GM19328 (cell line): ENCODE data around the gene ACP4.

Source experiments
- ATAC-seq: cut with Tn5 transposase; IDR thresholded peaks from one replicate; pipeline ENCODE4 v1.9.1; 2021; ENCODE audit warnings: mild to moderate bottlenecking, moderate library complexity; ENCODE audit not compliant: unreplicated experiment

Gene ACP4

GRCh38 chr19:50820549-50821247 is 30.5 kb downstream of the ACP4 start:
- no peak for ATAC-seq

GRCh38 chr19:50821248-50821612 is 31.0 kb downstream of the ACP4 start:
- ATAC-seq = no peak

- ATAC-seq = no peak
Observed at GRCh38 chr19:50821622-50822021, 31.4 kb downstream of the ACP4 start.

GRCh38 chr19:50822661-50823208 is 32.5 kb downstream of the ACP4 start:
- ATAC-seq = no peak

- no peak for ATAC-seq
Observed at GRCh38 chr19:50823389-50824042, 33.3 kb downstream of the ACP4 start, which contains the start of gene KLK1. Gene KLK1, minus strand, starts transcription at chr19:50823787. Its CDS starts 39 bp downstream, at chr19:50823748.

GRCh38 chr19:50826492-50827240 is 36.5 kb downstream of the ACP4 start:
- ATAC-seq = no peak

- ATAC-seq = no peak
Observed at GRCh38 chr19:50827476-50827875, 37.3 kb downstream of the ACP4 start.

GRCh38 chr19:50829801-50830200 is 39.6 kb downstream of the ACP4 start:
- ATAC-seq = no peak

GRCh38 chr19:50830266-50831025 is 40.2 kb downstream of the ACP4 start:
- ATAC-seq = no peak

GRCh38 chr19:50831026-50831396 is 40.8 kb downstream of the ACP4 start:
- no peak for ATAC-seq

GRCh38 chr19:50832666-50833065 is 42.5 kb downstream of the ACP4 start:
- no peak for ATAC-seq

GRCh38 chr19:50833117-50833801 is 43.0 kb downstream of the ACP4 start, which contains the start of gene KLK15:
Gene KLK15, minus strand, starts transcription at chr19:50833574. Its CDS starts 2,082 bp downstream, at chr19:50831492.
- no peak for ATAC-seq

GRCh38 chr19:50833802-50834167 is 43.6 kb downstream of the ACP4 start:
- no peak for ATAC-seq

GRCh38 chr19:50835103-50835784 is 45.0 kb downstream of the ACP4 start:
- ATAC-seq = no peak

GRCh38 chr19:50835785-50836542 is 45.7 kb downstream of the ACP4 start:
- ATAC-seq = no peak

GRCh38 chr19:50836543-50837195 is 46.5 kb downstream of the ACP4 start:
- no peak for ATAC-seq

GRCh38 chr19:50837300-50837699 is 47.1 kb downstream of the ACP4 start:
- ATAC-seq = no peak

- ATAC-seq = no peak
Observed at GRCh38 chr19:50838239-50838638, 48.0 kb downstream of the ACP4 start.
